HG02623 (cell line): ENCODE measurements around the gene PPP6R2.

Experiments used
- ATAC-seq: cut with Tn5 transposase; IDR thresholded peaks from one replicate; pipeline ENCODE4 v1.9.1; 2021; ENCODE audit warnings: moderate library complexity; ENCODE audit not compliant: unreplicated experiment

PPP6R2 gene

DNA sequence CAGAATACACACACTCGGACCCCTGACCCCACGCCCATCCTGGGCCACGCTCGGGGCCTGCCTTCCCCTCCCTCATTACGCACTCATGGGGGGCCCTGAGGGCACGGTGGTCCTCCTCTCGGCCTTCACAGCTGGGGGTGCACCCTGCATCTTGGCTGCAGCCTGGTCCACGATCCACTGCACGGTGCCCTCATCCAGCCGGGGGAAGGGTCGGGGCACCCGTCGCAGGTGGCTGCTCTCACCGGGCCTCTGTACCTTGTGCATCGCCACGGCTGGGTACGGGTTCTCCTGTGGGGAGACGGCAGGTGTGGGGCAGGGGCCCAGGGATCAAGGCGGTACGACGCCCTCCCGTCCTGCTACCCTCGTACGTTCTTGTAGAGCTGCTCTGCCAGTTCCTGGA is 121.3 kb downstream of the PPP6R2 start:
- ATAC-seq, result no peak

DNA sequence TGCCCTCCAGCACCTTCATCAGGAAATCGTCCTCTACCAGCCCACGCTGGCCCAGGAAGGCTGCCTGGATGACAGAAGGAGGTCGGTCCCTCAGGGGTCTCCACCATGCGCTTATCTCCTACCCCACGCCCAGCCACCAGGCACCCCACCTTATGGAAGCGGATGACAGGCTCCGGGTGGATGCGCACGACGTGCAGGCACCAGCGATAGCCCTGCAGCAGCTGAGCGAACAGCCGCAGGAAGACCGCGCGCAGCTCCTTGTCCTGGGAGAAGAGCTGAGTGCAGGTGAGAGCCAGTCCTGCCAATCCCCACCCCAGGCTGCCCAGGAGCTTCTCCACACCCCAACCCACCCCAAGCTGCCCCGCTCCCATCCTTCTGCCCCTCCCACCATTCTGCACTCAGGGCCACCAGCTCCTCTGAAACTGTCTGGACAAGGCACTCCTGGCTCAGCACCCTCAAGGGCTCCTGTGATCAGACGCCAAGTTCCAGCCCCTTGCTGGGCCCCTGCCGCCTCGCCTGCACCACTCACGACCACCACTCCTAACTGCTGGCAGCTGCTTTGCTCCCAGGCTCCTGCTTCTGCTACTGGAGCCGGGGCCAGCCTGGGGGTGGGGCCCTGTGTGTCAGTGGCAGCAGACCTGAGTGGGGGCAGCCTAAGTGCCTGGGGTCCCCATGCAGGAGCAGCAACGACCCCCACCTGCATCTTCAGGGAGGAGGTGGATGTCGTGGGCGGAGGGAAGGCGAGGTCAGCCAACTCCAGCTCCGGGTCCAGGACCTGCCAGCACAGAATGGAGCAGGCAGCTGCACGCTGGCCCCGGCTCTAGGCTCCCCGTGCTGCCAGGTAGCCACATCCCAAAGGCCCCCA is 122.2 kb downstream of the PPP6R2 start:
- no peak for ATAC-seq

DNA sequence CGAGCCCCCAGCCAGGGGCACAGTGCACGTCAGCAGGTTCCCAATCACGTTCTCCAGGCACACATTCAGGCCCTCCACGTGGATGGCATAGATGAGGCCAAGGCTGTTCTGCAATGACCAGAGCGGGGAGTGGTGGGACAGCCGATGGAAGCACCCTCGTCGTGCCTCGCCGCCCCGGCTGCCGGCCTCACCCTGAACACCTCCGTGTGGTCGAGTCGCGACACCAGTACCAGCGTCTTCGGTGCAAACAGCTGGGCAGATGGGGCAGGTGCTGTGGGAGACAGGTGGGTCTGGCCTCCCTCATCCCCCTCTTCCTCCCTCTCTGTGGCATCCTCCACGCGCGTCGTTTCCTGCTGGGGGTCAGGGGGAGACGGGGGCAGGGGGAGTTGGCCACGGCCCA is 124.2 kb downstream of the PPP6R2 start:
- no peak for ATAC-seq

DNA sequence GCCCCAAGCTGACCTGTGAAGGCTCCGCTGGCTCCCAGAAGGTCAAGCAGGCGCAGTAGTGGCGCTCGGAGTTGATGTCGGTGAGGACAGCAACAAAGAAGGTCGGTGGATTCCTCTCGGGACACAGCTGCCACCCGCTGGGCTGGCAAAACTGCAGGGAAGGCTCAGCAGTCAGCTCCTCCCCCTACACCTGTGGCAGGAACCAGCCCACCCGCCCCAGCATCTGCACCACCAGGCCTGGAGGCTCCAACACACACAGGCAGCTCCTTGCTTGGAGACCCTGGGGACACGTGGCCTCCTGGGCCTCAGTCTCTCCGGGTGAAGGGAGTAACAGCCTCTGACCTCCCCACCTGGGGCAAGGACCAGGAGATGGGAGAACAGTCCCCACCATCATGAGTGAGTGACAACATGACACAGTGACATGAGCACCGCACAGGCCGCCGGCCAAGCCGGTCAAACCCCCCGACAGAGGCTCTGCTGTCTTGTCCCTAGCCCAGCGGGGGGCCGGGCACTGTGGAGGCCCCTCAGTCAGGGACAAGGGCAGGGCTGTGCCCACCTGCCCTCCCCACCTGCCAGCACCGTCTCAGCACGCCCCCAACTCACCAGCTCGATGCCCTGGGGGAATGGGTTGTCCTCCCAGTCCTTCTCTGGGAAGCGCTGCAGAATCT is 124.8 kb downstream of the PPP6R2 start:
- no peak for ATAC-seq

DNA sequence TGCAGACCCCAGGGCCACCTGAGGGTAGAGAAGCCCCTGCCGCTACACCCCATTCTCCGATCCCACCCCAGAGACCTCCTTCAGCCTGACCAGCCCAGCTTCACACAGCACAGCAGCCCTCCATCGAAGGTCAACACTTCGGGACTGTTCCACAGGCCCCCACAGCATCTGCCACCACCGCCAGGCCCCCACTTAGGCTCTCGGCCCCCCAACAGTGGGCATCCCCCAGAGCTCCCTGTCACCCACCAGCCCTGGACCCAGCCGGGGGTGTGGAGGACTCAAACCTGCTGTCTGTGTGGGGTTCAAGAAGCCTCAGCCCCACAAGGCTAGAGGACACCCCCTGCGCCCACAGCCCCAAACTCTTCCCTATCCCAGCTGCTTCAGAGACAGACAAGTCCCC is 125.5 kb downstream of the PPP6R2 start:
- no peak for ATAC-seq

DNA sequence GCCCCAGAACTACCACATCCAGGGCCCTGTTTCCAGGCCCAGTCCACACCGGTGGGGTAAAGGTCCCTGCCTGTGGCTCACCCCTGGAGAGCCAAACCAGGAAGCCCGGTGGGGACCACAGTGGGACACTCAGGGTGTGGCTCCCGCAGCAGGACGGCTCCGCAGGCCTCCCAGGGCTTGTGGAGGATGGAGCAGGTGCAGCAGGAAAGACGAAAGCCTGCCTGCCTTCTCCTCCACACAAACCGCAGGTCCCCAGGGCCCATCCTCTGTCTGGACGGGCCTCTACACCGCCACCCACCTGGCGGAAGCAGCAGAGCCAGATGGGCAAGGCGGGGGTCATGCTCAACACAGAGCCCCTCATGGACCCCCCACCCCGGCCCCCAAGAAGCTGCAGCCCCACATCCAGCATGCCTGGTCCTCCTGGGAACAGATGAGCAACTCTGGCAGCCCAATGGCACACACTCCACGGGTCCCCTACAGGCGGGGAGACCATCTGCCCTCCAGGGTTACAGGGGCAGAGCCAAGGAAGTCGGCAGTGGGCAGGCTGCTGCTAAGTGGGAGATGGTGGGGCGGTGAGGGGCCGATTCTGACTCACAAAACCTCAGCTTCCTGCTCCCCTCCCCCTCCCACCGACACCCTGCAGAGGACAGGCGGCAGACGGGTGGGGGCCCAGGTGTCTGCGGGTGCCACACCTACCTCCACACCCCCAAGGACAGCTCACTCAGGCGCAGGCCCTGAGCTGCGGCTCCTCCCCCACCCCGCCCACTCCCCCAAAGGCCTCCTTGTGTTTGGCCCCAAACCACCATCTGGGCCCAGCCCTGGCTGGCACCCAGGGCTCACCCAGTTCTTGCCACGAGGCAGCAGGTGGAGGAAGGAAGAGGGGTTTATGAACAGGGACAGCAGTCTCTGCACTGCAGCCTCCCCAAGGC is 126.5 kb downstream of the PPP6R2 start:
- ATAC-seq, result peak; percentile 41

DNA sequence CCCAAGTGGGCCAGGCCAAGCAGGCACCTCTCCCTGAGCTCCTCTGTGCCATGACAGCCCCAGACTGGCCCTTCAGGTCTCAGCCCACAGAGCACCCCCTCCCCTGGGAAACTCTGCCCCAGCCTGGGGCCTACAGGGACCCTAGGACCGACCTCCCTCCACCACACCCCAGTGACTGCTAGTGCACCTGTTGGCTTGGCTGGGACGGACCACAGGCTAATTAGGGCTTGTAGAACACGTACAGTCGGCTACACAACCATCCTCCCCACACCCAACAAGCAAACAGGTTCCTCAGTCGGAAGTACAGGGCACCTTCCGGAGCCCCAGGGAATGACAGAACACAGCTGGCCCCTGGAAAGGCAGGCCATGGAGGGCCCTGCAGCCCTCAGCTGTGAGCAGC is 127.4 kb downstream of the PPP6R2 start:
- no peak for ATAC-seq

DNA sequence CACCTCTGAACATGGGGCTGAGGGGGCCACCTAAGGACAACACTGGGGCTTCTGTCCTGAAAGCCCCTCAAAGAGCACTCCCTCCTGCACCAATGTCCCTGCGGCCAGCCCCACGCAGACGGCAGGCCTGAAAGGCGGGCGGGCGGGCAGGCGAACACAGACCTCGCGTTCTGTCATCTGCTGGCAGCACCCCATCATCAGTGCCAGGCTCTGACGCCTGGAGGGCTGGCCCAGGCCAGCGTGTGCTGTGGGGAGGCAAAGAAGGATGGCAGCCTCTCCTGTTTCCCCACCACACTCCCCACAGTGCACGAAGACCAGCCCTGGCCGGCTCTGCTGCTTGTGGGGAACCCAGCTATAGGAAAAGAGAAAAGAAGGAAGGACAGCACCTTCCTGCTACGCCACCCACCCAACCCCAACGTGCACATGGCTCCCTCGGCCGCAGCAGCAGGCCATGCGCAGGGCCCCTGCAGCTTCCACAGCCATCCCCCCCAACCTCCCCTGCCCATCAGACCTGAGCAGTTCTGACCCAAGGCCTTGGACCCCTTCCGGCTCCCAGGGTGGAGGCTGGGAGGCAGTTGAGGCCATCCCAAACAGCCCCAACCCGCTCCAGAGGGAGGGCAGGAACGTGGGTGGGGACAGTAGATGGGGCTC is 128.2 kb downstream of the PPP6R2 start:
- ATAC-seq, result no peak

DNA sequence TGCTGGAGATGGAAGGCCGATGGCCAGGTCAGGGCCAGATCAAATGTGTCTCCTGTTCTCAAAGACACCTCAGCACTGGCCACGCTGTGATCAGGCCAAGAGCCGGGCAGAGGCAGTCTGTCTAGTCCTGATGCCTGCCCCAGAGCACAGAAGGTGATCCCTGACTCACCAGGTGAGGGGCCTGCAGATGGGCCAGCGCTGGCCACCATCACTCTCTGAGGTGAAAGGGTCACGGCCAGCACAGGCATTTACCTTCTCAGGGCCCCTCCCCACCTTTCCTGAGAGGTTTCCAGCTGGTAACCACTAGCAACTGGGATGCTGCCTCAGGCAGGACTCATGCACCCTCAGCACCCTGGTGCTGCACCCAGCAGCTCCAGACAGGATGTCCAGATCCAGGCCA is 128.8 kb downstream of the PPP6R2 start:
- no peak for ATAC-seq

DNA sequence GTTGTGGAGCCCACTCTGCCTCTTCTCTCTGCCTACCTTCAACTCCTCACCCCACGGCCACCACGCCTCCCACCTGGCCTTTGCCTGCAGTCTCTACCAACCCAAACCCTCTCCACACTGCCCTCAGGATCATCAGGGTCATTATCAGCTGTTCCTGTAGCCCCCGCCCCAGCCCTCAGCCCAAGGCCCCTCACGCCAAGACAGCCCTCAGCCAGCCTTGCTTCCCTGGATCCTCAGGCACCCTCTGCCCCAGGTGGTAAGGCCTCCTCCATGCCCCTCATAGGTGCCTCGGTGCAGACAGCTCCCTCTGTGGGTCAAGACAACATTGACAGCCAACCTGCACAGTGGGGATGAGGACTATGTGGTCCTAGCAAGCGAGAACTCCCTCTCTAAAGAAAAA is 130.0 kb downstream of the PPP6R2 start:
- ATAC-seq, result no peak

DNA sequence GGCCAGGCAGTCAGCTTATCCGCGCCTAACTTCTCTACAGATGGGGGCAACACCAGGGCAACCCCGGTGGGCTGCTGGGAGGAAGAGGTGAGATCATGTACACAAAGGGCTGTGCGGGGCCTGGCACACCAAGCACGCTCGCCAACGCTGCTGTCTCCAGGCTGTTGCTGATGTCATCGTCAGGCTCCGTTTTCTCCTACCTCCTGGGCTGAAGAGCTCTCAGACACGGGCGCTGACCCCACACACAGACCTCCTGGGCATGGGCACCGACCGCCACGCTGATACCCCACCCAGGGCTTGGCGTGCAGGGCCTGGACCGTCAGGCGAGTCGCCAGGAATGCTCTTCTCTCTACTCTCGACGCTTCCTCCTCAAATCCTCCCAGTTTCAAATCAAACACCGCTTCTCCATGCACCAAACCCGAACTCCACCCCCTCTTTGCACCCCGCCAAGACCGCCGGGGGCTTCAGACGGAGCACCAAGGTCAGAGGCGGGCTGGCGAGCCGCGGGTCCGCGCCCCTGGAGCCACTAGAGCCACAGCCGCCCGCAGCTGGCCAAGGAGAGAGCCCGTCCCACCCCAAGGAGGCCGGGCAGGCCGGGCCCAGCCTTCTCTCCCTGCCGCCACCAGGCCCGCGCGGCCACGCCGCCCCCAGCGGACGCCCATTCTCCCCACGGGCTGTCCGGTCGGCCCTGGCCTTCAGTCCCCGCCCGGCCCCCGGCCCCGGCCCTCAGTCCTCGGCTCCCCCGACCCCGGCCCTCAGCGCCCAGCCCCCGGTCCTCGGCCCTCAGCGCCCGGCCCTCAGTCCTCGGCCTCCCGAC is 130.9 kb downstream of the PPP6R2 start:
- ATAC-seq, result no peak

DNA sequence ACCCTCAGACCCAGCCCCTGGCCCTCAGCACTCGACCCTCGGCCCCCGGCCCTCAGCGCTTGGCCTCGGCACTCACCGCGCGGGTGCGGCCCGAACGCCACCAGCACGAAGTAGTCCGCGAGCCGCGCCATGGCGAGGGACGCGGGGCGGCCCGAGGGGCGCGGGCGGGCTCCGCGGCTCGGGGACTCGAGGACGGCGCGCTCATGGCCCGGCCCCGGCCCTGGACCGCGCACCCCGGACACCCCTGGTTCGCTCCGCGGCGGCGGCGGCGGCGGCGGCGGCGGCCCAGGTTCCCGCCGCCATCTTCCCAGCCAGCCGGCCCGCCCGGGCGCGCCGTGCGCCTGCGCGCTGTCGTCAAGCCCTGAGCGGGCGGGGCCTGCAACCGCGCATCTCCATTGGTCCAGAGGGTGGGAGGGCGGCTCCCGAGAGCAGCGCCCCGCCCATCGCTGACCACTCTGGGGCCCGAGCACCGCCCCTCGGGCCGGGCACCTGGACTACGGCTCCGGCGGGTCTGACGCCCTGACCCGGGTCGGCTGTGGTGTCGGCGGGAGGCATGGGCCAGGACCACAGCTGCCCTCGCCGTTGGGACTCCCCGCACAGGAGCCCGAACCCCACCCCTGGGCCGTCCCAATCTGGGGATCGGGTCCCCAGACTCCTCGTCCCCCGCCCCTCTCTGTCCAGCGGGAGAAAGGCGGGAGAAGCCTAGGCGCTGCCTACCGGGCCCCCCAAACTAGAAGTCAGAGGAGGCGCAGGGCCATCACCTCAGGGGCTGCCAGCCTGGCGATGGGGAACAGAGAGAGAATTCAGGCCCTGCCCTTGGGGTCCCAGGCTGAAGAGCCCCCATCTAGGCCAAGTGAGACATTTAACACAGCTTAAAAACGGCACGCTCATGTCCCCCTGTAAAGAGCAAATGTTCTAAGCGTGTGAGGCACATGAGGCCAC is 131.9 kb downstream of the PPP6R2 start, which contains the start of gene SBF1:
Gene SBF1, minus strand, starts transcription at position 326 of the 942 bp plus-strand sequence. Its CDS starts 195 bp downstream, at position 131.
- ATAC-seq, result peak; percentile 79

DNA sequence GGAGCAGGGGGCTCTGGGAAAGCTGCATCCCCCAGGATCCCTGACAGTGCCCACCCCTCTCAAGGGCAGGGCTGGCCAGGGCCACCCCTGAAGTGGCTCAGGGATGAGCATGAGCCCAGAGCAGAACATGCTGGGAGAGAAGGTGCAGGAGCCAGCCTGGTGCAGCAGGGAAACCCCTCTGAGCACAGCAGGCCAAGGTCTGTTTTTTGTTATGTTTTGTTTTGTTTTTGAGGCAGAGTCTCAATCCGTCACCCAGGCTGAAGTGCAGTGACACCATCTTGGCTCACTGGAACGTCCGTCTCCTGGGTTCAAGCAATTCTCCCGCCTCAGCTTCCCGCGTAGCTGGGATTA is 132.5 kb downstream of the PPP6R2 start:
- no peak for ATAC-seq

DNA sequence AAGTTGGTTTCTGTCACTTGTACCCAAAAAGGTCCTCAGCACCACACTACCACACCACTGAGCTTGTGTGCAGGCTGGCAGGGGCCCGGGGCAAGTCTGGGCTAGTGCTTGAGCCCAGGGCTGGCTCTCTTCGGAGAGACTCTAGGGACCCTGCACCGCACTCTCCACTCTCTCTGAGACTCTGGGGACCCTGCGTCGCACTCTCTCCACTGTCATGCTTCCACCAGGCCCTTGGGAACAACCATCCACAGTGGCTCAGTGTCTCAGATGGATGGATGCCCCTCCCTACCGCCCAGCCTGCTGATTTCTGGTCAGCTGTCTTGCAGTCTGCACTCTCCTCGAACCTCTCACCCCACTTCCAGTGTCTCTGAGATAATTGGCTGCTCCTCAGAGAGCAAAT is 133.7 kb downstream of the PPP6R2 start:
- ATAC-seq, result no peak

DNA sequence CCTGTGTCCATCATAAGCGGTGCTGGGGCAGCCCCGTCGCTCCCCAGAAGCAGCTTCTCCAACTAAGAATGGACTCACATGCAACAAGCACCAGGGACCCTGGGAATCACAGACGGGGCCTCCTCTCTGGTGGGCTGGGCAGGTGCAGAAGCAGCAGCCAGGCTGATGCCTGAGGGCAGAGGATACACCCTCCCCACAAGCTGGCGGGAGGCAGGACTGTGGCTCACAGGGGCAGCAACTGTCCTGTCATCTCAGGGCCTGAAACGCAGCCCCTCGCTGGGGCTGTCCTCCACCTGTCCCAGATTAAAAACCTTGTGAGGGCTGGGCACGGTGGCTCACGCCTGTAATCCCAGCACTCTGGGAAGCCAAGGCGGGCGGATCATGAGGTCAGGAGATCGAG is 134.8 kb downstream of the PPP6R2 start:
- no peak for ATAC-seq

DNA sequence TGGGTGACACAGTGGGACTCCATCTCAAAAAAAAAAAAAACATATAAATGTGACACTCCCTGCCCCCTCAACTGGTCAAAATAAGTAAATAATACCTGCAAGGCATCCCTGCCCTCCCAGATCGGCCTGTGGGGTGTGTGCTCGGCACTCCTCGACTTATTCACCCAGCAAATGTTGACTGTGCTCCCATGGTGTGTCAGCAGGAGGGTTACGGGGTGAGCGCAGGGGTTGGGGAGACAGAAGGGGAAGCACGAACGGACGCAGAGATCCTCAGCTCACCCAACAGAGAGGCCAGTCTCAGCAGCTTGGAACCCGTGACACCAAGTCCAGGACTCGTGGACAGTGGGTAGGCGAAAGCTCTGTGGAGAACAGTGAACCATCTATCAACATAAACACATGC is 136.6 kb downstream of the PPP6R2 start:
- no peak for ATAC-seq

DNA sequence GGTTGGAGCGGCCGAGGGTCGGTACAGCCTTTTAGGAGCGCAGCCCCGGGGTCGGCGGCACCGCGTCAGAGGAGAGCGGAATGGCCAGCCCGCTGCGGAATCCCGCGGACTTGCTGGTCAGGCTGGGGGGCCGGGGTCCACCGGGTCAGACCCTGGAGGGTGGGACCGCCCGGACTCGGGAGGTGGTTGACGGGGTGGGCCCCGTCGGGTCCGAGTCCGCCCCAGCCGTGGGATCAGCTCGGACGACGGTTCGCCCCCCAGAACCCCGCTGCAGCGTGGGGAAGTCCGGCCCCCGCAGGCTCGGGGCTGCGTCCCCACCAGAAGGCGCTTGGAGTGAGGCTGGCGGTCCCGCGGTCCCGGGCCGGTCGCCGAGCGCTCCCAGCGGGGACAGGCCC is 137.9 kb downstream of the PPP6R2 start:
- ATAC-seq, result no peak

DNA sequence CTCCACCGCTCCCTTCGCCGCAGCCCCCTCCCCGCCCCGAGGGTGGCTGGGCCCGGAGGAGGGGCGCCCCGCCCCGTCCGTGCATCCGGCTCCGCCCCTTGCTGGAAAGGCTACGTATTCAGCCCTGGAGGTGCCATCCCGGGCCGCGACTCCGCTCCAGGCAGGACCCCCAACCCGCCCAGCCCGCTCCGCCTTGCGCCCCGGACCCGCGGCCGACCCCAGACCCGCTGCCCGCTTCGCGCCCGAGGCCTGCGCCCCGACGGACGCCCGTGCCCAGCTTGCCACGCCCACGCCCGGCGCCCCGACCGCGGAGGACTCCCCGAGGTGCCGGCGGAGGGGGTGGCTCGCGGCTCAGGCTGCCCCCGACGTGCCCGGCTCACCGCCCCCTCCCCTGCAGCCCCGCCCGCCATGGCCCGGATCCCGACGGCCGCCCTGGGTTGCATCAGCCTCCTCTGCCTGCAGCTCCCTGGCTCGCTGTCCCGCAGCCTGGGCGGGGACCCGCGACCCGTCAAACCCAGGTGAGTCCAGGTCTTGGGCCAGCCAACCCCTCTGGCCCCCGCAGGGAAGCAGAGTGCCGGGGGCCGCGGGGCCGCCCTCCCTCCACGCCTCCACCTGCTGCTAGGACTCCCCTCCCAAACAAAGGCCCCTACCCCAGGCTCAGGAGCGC is 138.4 kb downstream of the PPP6R2 start, which contains the start of gene ADM2:
Gene ADM2, plus strand, starts transcription at position 104 of the 667 bp plus-strand sequence. Its CDS starts 305 bp downstream, at position 409.
- ATAC-seq, result no peak
